HG03439 (cell line): Measurements from ENCODE around the gene SASH1.
A peak's percentile ranks its signal among the peaks of the same experiment; 100 is the strongest.

ENCODE experiments used
- ATAC-seq: cut with Tn5 transposase; IDR thresholded peaks from one replicate; pipeline ENCODE4 v1.9.1; 2021; ENCODE audit warnings: mild to moderate bottlenecking, moderate library complexity; ENCODE audit not compliant: unreplicated experiment

The SASH1 gene

DNA sequence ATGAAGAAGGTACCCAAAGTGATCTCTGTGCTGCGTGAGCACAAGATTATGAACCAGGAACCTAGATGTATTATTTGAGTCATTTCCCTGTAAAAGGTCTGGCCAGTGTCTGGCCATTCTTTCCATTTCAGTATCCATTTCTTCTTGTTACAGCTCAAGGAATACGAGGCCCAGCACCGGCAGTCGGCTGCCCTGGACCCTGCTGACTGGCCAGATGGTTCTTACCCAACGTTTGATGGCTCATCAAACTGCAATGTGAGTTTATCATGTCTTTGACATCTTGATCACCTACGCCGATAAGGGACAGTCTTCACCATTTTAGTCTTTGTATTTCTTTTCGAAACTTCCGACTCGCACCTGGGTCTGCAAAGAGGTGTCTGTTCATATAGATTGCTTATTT lies 144.8 kb downstream of the SASH1 start:
- no peak for ATAC-seq

DNA sequence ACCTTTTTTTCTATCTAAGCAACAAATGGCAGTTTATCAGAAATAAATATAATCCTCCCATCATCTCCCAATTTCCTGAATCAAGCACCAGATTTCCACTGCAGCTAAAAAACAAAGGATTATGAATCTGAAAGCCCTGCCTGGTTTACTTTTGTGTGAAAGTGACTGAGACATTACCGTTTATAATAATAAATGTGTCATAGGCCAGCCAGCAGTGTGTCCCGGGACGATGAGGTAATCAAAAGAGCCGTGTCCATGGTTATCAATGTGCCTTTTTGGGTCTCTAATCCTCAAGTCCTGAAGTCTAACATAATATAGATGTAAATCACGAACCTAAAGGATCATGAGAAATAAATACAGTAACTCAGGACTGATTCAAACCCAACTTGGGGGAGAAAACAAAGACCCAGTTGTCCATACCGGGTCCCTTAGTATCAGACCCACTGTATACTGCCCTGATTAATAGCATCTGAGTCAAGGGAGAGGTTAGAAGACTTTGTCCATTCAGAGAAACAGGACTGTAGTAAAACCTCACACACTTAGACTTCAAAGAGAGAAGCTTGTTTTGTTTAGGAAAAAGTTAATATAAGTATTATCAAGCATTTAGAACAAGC lies 149.1 kb downstream of the SASH1 start:
- ATAC-seq, result no peak

DNA sequence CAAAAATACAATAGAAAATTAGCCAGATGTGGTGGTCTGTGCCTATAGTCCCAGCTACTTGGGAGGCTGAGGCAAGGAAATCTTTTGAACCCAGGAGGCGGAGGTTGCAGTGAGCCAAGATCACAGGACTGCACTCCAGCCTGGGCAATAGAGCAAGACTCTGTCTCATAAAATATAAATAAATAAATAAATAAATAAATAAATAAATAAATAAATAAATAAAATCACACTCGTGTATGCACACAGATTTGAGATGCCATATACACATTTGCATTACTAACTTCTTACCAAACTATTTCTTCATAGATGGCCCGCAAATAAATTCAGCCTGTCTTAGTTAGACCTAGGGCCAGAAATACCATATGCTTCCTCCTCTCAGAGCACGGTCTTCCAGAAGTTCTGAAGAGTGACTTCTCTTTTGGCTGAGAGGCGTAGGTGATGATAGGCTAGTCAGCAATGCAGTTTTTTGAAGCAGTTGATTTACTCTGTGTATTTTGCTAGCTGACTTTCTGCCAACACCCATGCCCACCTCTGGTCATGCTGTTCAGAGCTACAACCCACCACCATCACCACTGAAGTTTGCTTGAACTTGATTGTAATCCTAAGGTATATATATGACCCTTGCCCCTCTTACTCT lies 150.1 kb downstream of the SASH1 start:
- ATAC-seq, result no peak

DNA sequence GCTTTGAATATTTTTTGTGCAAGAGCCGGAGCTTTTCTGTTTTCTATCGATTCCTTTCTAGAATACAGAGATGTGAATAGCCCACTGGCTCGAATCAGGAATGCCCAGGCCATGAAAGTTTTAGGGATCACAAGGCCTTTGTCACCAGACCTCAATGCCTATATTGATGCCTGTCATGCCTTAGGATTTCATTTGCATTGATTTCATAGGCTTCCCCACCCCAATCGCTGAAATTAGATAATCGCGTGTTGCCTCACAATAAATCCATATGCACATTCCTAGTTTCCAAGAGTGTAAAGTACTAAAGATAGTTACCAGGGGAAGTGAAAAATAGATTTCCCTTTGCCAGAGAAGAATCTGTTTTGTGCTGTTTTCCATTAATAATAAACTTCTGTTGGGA lies 150.8 kb downstream of the SASH1 start:
- no peak for ATAC-seq

DNA sequence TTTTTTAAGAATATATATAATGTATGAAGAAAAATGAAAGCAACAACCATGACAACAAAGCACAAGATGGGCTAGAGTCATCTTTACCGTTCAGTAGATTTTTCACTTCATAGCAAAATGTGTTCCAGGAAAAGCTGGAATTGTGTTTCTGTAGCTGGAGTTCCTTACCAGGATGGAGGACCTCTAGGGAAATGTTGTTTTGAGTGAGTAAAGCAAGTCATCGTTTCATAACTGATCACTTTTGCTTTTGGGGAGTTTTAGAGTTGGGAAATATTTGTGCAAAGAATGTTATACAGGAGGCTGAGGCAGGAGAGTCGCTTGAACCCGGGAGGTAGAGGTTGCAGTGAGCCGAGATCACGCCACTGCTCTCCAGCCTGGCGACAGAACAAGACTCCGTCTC lies 151.6 kb downstream of the SASH1 start:
- ATAC-seq, result no peak

DNA sequence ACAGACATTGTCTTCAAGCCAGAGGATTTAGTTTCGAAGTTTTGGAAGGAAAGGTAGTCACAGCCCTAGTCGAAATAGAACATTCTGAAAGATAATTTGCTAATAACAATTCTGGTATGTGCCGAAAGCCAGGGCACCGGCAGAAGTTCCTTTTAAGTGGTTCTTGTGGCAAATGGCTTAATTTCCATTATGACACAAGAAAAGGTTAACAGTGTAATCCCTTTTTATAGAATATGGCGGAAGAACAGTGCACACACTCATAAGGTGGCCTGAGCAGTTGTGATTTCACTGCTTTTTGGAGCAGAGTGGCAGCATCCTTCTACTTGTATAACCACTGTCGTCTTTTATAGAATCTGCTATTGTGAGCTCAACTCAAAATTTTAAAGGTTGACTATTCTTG lies 152.4 kb downstream of the SASH1 start:
- no peak for ATAC-seq

DNA sequence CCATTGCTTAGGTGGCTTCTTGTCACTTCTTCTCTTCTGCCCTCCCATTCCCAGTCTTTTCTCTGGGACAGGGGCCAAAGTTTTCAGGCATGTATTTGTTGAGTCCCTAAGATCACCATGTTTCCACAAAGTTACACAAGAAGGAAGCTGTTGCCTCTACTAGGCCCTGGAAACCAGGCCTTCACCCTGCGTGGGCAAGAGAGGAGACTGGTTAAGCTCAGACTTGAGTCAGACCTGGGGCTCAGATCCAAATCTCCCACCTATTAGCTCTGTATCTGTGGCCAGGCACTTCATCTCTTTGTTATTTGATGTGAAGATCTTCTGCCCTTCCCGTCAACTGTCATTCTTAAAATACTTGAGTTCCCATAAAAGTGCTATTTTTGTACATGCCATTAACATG lies 154.6 kb downstream of the SASH1 start:
- no peak for ATAC-seq

DNA sequence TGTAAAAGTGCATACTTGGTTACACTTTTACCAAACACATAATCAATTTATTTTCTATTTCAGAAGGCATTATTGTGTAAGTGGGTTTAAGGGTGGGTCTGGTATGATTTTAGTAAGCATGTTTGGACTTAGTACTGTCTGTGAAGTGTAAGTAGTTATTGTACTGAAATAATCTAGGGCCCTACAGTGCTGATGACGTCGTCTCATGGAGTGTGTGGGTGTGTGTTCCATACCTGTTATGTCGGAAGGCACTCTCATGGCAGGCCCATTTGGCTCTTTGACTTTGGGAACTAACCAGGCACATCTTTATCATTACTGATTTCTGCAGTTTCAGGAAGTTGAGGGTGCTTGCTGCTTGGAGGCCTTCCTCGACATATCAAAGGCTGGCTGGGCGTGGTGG lies 155.1 kb downstream of the SASH1 start:
- no peak for ATAC-seq

DNA sequence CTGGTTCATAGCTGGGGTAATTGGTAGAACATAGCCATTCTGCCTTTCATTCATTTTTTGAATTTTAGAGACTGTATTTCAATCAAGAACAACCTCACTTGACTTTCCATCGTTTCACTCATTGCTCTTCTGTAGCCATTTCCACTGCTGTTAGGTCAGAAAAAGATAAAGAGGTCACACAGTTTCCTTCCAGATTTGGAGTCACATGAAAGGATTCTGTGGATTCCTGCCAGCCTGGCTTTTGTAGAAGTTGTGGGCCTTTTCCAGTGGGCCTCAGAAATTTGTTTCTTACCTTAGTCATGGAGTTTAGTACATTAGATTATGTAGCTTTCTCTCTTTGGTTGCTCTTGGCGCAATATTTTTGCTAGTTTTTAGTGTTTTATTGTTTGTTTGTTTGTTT lies 157.8 kb downstream of the SASH1 start:
- ATAC-seq, result no peak

DNA sequence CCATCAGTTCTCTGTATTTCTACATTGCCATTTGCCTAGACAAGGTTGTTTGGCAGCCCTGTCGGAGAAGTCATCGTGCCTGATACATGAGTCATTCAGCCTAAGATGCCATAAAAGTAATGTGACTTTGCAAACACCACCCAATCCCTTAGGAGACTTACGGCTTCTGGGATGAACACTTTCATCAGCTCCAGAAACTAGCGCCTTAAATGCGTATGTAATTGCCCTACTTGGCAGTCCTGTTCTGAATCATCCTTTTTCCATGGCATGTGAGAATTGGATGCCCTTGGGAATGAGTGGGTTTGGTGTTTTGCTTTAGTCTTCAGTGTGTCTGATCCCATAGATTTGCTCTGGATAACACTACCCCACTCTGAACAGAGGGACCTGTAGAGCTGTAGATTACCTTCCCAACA lies 158.5 kb downstream of the SASH1 start:
- no peak for ATAC-seq

DNA sequence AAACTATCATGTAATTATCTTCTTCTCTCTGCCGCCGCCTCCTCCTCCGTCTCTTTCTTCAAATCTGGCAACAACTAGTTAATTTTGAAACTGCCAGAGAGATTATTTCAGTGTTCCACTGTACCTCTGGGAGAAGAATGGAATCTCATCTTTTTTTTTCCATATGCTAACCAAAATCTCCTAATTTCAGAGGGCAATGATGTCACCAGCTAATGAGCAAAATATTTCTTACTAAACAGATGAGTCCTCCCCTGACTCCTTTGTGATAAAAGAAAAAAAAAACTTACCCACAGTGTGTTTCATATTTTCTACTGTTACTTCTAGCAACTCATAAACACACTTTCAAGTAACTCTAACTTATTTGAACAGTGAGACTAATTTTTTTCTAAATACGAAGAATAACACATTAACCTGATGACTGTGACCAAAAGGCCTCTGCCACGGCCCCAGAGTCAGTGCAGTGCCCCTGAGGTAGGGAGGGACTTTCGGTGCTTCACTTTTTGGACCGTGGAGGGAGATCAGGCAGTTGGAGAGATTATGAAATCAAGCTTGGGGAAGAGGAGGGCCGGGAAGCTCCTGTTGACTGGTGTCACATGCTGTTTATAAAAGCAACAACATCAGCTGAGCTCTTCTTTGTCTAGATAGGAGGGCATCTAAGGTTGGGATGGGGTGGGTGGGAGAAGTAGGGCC lies 159.6 kb downstream of the SASH1 start:
- no peak for ATAC-seq

DNA sequence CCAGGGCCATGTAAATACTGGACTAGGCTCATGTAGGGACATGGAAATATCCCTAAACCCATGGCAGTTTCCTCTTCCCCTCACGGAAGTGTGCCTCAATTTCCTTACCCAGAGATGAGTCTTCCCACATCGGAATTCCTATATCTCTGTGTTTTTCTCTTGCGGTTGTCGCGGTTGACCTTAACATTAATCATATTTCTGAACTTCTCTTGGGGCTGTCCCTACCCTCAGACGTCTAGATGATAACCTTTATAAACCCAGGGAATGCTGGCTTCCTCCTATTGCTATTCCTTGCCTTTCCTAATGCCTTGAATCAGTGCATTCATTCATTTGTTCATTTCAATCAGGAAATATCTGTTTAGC lies 160.1 kb downstream of the SASH1 start:
- ATAC-seq, result no peak

DNA sequence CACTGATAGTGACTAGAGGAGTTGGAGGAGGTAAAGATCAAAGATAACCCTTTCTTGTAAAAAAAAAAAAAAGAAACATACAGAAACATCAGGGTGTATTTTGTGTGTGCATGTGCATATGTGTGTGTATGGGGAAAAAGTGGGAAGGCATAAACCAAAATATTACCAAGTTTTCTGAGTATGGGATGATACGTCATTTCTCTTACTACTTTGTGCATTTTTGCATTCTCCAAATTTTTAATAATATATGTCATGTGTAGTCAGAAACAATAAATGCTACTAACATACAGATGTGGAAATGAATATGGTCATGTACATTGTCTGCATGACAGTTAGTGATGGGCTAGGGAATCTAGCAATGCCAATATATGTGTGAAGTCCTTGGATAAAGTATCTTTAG lies 161.1 kb downstream of the SASH1 start:
- ATAC-seq, result no peak

DNA sequence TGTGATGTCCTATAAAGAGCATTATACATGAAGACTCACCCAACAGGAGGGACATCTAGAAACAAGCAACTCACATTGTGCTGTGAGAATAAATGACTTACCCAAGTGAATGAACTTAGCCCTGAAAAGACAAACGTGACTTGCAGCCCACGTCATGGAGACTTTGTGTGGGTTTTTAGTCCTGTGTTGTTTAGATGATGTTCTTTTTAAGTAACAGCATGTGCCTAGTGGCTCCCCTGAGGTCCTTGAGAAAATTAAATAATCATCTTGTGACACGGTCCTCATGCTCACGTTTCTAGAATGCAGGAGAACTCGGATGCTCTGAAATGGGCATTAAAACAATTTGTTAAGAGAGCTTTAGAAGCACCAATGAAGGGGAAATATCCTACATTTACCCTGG lies 165.1 kb downstream of the SASH1 start:
- no peak for ATAC-seq

DNA sequence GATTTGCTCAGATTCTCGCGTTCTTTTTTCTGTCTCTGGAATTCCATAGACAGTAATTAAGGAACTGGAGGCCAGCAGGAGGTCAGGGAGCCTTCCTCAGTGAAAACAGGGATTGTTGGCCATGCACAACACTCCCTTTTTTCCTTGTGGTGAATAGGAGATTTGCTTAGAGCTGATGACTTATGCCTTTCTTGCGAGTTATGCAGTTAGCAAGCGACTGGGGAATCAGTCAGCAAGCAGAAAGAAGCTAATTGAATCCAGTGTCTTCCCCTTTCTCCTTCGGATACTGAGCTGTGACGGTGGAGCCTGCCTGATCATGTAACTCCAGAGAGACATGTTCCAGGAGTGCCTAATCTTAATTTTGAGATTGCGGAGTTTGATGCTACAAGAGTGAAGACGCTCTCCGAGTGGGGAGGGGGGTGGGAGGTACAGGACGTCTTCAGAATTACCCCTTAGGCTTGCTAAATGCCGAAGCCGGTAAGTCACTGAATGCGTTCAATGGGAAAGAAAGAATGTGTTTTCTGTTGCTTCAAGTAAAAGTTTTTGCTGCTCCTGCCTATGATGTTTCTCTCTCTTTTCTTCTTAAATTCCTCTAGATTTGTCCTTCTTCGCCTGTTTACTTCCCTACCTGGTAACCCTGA lies 165.9 kb downstream of the SASH1 start:
- no peak for ATAC-seq

DNA sequence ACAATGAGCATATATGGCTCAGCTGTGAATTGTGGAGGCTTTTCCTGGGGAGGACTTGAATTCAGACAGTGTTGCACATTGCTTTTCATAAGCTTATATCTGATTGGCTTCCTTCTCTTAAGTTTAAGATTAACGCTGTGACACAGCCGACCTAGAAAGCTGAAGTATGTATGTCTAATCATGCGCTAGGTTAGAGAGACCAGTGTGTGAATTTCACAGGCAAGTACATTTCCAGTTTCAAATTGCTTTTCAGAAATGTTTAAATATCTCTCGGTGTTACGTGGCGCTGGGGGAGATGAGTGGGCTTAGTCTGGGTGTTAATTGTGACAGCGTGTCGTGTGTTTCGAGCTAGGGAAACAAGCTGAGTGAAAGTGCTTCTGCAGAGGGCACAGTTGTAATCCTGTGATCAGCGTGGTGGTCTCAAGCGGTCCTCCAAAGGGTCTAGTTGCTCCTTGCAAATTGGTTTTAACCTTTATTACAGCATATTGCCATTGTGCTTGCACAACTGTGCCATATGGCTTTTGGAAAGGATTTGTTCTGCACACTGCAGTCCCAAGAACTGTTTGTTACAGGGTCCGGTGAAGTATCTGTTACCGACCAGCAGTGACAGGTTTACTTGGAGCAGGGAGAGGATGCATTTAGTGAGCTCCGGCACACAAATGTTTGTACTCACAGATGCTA lies 166.6 kb downstream of the SASH1 start:
- ATAC-seq, result peak; percentile 40

DNA sequence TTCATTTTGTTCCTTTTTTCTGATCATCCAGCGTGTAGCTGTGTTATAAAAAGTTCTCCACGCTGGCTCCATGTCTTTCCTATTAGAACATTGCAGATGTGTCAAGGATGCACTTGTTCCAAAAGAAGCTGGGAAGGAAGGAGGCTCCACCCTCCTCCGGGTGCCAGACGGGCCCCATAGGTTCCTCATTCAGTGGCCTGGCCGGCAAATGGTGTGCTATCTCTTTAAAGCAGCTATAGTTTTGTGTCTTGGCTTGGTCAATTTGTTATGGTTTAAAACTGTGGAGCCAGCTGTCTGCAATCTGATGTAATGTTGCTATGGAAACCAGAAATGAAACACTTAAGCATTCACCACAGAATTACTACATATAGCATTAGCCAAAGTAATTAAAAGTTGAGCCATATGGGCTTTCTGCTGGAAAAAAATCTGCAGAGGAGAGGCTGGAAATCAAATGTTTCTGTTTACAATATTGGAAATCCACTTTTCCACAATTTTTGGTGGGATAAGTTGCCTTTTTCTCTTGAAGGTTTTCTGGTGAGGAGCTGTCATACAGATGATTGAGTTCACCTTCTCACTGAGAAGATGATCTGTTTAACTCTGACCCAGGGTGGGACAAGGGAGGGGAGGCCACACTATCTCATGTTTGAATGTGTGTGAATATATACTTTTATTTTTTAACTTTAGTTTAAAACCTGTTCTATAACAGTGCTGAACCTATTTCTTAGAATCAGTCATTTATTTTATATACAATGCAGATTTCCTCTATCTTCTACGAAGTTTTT lies 167.4 kb downstream of the SASH1 start:
- peak; percentile 60 for ATAC-seq

DNA sequence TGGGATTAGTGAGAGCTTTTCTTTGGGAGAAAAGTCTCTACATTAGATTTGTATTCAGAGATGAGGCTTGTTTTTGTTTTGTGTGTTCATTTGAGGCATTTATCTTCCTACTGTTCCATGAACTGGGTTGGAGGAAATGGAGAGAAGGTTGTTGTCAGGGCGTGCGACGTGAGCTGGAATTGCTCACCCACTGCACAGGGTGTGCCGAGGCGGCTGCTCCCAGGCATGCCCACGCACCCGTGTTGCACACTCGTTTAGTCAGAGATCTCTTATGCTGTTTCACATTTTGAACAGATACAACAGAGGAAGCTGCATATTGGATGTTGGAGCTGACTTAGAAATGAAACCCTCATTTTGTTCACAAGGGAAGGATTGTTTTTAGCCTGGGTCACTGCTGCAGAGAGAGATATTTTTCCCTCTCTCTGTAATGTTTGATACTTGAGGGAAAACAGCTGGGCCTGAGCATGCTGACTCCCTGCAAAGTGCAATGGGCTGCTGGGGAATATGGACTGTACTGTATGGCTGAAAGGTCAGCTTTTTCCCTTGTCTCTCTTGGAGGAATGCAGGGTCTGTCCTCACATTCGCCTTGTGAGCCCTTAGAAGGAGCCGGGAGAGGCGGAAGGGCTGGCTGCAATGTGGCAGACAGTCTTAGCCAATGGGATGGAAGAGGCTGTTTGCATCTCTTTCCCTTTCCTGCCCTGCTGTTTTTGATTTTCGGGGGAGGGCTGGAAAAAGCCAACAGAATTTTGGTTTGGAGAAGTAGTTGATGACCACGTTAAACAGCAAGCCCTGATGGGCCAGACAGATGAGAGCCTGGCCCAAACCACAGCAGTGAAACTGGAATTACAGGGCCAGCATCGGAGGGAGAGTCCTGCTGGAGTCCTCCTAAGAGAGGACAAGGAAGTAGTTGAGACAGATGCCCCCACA lies 170.8 kb downstream of the SASH1 start:
- no peak for ATAC-seq

DNA sequence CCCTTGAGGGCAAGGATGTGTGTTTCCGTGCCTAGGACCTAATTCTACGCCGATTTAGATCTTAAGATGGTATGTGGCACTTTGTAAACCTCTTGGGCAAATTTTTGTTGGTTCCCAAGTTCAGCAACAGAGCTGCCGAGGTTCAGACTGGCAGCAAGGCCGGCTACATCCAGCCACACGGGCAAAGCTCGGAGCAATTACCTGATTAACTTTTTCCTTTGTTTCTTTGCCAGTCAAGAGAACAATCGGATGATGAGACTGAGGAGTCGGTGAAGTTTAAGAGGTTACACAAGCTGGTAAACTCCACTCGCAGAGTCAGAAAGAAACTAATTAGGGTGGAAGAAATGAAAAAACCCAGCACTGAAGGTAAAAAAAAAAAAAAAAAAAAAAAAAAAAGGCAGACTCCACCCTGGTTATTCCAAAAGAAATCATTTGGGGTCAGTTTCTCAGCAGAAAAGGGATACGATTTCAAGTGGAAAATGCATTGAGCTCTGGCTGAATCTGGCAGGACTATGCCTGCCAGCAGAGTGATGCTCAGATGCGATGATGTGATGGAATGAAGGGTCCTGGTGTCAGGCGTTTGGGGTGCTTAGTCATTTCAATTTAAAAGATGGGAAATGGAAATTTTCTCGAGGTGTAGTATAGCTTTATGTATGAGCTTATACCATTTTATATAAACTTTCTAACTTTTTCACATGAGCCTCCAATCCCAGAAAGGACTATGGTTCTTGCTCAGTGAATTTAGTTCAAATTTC lies 171.6 kb downstream of the SASH1 start:
- no peak for ATAC-seq
